ENCODE measurements around the gene ABHD16B.
"Not testable (repeated sequence)": the region's sequence is repeated elsewhere in the genome, so short reads cannot be mapped to it uniquely, and the experiment has no call there.

GRCh38 chr20:63851548-63851943, 9.8 kb upstream of the ABHD16B start:
- TF ChIP-seq BHLHE40 (IDR thresholded peaks at IDR 0.05; ENCODE audit: borderline replicate concordance); HDGF (IDR thresholded peaks at IDR 0.05; ENCODE audit: borderline replicate concordance); CTBP1 (IDR thresholded peaks at IDR 0.05; ENCODE audit: borderline replicate concordance); ZNF384 (IDR thresholded peaks at IDR 0.05); FOXM1 (IDR thresholded peaks at IDR 0.05; ENCODE audit: borderline replicate concordance); SUZ12 (IDR thresholded peaks at IDR 0.05); FOXA1 (IDR thresholded peaks at IDR 0.05); NFRKB (IDR thresholded peaks at IDR 0.05); ARNT (IDR thresholded peaks at IDR 0.05): not testable (repeated sequence)
